ENCODE measurements around the gene C11orf91.
A peak's percentile ranks its signal among the peaks of the same experiment; 100 is the strongest.
"Not testable (repeated sequence)": the region's sequence is repeated elsewhere in the genome, so short reads cannot be mapped to it uniquely, and the experiment has no call there.

Gene C11orf91, protein sequence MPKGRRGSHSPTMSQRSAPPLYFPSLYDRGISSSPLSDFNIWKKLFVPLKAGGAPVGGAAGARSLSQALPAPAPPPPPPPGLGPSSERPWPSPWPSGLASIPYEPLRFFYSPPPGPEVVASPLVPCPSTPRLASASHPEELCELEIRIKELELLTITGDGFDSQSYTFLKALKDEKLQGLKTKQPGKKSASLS

DNA sequence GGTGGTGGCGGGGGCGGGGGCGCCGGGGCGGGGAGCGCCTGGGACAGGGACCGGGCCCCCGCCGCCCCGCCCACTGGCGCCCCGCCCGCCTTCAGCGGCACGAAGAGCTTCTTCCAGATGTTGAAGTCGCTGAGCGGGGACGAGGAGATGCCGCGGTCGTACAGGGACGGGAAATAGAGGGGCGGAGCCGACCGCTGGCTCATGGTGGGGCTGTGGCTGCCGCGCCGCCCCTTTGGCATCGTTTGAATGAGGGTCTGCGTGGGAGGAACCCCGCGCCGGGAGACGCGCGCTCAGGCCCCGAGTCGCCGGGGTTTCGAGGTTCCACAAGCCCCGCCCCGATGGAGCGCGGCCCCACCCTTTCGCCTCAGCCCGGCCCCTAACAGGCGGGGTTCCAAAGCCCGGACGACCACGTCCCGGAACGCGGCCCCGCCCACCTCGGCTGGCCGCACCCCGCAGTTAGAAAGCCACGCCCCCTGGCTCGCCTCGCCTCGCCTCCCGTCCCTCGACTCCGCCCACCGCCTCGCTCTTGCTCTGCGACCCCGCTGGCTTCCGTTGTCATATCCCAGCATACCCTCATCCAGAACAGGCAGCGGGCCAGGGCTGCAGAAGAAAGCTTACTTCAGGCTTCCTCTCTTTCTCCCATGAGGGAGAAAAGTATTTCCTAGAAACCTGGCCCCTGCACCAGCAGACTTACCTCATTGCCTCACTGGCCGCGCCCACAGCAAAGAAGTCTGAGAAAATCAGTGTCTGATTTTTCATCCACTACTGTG is at the start of gene C11orf91:
TSS of gene C11orf91 (minus strand) at position 325 of the 770 bp plus-strand sequence. CDS start at position 239, 86 bp downstream.
- peak; percentile 100 for DNase-seq

DNA sequence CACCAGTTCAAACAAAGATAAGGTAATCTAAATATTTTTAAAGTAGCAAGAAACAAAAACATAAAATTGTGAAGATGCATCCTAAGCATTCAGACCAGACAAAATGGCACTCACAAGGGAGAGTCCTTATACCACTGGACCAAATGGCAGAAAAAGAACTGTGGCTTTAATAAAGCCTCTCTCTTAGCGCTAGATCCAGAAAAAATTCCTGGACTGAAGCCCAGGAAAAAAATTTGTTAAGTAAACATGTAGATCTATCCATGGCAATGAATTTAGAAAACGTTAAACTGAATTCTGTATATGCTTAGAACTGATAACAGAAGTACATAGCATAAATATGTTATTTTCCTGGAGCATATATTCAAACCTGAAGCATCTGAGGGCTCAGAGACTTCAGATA is 47.4 kb upstream of the C11orf91 start:
- DNase-seq = no peak

DNA sequence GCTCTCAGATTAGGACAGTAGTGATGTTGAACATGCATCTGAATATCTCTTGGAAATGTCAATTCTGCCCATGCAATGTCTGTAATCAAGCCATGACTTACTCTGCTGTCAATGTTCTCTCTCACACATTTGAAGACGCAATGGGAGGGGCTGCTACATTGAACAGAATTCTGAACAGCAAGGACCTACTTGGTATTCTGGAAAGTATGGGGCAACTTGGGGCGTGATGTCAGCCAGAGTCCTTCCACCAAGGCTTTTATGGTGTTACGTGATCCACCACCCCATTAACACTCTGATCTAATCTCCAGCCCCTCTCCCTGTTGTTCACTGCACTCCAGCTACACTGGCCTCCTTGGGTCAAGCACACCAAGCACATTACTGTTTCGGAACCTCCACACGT is 42.7 kb upstream of the C11orf91 start:
- DNase-seq = no peak

DNA sequence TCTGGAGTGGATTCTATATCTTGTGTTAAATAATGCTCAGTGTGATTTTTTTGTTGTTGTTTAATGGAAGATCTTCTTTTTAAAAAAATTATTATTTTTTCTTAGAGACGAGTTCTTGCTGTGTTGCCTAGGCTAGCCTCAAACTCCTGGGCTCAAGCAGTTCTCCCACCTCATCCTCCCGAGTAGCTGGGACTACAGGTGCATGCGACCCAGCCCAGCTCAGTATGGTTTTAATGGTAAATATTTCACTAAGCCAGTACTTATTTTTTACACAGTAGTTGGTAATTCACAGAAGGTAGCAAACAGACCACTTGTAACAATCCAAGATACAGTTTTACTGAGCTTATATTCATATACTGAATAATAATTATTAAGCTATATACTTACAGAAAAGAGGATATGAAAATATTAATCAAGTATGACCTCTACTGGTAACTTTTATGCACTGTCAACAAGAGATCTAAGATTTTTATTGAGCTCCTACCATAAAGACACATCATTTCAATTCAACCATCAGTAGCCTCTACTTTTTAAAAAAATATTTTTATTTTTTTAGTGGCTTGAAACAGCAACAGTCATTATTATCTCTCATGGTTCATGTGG is 41.7 kb upstream of the C11orf91 start:
- DNase-seq = peak; percentile 52

DNA sequence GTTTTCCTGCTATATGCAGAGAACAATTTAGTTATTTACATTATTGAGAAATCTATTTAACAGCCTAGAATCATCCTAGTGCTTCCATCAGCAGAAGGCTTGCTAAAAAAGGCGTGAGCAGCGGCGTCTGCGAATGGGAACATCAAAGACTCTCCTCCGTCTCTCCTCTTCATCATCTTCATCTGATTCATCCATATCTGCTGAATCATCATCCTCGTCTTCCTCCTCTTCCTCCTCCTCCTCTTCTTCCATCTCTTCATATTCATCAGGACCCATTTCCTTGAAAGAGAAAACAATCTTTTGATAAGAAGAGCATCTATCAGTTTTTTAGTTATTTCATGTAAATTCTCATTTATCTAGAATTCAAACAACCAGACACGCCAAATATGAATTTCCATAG is 41.2 kb upstream of the C11orf91 start:
- DNase-seq = no peak

DNA sequence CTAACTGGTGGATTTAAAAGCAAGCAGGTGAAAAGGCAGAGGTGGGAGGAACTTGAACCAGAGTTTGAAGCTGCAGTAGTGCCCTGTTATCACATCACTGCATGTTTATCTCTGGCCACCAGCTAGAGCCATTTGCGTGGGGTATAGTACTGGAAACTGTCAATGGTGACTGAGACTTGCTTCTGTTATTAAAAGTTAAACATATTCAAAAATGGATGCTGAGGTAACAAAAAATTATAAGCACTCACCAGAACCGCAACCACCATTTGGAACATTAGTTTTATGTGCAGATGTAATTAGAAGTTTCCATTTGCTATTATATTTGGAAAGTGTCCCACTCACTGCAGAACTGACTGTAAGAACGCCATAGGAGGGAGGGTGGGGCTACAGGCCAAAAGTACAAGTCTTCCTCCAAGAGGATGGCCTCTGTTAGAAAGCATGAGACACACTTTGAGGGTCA is 36.8 kb upstream of the C11orf91 start:
- DNase-seq = no peak

DNA sequence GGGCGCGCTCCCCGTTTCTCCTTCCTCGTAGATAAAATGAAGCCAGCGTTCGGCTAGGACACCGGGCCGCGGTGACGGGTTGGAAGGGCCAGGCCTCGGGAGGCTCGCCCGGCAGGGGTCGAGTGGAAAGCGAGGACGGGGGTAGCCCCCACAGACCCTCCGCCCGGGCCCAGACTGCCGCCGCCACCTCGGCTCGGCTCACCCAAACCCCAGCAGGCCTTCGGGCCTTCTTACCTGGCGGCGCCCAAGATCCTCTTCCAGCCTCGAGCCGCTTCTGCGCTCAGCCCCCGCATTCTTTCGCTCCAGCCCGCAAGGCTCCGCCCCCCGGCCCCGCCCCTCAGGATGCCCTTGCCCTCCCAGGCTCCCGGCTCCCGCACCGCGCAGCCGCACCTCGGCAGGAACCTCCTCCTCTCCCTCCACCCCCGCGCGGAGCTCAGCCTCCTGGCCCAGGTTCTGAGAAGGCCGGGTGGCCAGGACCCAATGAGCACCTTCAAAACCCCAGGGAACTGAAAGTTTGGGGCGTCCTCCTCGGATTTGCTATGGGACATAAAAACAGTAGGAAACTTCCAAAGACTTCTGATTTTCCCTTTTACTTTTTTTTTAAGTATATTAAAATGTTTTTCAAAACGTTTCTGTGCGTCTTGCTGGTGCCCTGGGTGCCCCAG is 35.7 kb upstream of the C11orf91 start, which contains the start of gene CD59:
TSS of gene CD59 (minus strand) at position 276 of the 665 bp plus-strand sequence. CDS start 13,978 bp downstream, outside the sequence.
- peak; percentile 98 for DNase-seq

DNA sequence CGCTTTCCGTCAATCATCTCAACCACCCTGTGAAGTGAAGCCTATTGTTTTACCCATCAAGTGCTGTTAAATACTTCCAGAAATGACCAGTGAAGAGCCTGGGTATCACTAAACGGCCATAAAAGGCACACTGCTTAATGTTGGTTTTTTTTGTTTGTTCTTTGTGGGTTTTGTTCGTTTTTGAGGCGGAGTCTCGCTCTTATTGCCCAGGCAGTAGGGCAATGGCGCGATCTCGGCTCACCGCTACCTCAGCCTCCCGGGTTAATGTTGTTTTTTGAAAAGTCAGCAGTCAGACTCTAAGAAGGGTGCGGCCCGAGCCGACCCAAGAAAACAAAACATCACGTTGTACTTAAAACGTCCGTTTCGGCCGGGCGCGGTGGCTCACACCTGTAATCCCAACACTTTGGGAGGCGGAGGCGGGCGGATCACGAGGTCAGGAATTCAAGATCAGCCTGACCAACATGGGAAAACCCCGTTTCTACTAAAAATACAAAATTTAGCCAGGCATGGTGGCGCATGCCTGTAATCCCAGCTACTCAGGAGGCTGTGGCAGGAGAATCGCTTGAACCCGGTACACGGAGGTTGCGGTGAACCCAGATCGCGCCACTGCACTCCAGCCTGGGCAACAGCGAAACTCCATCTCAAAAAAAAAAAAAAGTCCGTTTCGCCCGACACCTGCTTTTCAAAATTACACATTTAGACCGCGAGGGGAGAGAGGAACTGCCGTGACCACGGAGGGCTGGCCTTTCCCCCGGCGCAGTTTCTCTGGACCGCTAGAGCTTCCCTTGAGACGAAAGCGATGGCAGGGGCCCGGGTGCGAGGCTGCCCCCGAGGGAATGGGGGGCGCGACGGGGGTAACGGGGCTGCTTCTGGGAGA is 34.9 kb upstream of the C11orf91 start:
- DNase-seq = peak; percentile 65

DNA sequence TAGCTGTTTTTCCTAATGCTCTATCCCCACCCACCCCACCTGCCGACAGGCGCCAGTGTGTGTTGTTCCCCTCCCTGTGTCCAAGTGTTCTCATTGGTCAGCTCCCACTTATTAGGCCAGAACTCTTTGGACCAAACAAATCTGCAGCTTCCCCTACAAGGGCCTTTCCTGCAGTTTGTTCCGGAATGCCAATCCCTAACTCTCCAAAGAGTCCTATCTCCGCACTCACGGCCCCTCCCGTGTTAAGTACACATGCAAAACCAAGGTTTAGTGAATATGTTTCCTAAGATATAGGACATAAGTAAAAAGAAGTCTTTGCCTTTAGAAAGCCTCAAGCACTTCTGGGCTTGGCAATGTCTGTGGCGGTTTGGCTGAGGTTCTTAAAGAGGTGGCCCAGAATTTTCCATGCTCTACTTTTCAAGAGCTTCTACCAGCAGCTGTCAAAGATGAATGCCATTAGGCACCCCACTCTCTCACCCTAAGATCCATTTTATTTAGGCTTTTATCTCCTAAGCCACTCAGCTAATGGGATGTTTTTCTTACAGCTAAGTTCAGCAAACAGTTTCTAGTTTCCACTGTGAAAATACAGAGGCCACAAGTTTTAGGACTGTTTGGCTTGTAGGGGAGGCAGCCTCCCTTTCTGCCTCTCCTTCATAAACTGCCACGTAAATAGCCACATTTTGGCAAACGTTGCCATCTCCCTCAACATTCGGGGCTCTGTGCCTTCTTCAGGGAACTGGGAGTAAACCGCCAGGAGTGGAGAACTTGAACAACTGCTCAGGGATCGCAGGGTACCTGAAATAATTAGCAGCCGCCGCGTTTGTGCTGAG is 34.0 kb upstream of the C11orf91 start:
- DNase-seq = no peak

DNA sequence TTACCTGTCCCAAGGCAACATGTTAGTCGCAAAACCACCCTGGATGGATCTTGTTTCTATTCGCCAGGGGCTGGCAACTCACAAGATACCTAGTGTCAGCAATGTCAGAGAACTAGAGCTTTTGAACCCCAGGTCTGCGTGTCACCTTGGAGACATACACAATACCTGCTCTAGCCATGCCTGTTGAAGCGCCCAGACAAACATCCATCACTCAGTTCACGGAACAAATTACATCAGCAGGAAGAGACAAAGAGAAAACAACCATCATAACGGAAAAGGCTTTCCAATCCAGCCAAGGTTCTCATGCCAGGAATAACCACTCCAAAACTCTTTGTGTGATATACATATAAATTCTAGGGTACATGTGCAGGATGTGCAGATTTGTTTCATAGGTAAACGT is 33.4 kb upstream of the C11orf91 start:
- no peak for DNase-seq

DNA sequence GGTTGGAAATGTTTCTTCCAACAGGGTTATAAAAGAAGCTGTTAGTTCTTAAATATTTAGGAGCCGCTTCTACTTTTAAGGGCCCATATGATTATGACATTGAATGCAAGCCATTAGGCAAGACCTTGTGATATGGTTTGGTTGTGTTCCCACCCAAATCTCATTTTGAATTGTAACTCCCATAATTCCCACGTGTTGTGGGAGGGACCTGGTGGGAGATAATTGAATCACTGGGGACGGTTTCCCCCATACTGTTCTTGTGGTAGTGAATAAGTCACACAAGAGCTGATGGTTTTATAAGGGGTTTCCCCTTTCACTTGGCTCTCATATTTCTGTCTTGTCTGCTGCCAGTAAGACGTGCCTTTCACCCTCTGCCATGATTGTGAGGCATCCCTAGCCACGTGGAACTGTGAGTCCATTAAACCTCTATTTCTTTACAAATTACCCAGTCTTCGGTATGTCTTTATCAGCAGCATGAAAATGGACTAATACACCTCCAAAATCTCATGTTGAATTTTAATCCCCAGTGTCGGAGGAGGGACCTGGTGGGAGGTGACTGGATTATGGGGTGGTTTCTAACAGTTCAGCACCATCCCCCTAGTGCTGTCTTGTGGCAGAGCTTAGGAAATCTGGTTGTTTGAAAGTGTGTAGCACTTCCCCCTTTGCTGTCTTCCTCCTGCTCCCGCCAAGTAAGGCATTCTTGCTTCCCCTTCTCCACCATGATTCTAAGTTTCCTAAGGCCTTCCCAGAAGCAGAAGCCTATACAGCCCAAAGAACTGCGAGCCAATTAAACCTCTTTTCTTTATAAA is 31.3 kb upstream of the C11orf91 start:
- no peak for DNase-seq

DNA sequence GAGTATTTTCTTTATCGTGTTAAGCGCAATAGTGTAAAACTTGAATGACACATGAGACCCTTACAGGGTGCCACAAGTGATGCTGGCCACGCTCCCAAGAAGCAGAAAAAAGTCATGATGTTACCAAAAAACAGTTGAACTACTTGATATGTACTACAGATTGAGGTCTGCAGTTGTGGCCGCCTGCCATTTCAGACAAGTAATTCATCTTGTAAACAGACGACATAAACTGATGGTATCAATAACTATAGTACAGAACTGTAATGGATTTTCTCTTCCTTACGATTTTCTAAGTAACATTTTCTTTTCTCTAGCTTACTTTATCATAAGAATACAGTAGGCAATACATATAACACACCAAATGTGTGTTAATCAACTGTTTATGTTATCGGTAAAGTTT is 30.1 kb upstream of the C11orf91 start:
- peak; percentile 46 for DNase-seq

DNA sequence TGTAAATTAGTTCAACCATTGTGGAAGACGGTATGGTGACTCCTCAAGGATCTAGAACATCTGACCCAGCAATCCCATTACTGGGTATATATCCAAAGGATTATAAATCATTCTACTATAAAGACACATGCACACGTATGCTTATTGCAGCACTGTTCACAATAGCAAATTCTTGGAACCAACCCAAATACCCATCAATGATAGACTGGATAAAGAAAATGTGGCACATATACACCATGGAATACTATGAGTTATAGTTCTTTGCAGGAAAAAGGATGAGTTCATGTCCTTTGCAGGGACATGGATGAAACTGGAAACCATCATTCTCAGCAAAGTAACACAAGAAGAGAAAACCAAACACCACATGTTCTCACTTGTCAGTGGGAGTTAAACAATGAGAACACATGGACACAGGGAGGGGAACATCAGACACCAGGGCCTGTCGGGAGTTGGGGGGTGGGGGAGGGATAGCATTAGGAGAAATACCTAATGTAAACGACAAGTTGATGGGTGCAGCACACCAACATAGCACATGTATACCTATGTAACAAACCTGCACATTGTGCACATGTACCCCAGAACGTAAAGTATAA is 28.5 kb upstream of the C11orf91 start:
- peak; percentile 85 for DNase-seq

DNA sequence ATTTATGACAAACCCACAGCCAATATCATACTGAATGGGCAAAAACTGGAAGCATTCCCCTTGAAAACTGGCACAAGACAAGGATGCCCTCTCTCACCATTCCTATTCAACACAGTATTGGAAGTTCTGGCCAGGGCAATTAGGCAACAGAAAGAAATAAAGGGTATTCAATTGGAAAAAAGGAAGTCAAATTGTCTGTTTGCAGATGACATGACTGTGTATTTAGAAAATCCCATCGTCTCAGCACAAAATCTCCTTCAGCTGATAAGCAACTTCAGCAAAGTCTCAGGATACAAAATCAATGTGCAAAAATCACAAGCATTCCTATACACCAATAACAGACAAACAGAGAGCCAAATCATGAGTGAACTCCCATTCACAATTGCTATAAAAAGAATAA is 26.9 kb upstream of the C11orf91 start:
- not testable (repeated sequence) for DNase-seq

DNA sequence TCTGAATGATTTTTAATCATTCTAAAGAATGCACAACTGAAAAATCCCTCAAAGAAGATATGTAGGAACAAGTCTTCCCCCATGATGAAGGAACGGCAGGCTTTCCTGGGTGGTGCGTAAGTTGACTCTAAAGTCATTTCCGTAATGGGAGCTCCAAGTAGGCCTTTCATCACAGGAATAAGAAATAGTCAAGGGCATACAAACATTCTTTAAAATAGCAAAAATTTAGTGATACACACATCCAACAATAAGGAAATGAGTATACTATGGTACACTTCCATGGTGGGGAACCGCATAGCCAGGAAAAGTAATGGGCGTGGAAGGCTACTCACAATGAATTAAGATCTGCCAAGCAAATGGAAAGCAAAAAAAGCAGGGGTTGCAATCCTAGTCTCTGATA is 24.9 kb upstream of the C11orf91 start:
- no peak for DNase-seq

DNA sequence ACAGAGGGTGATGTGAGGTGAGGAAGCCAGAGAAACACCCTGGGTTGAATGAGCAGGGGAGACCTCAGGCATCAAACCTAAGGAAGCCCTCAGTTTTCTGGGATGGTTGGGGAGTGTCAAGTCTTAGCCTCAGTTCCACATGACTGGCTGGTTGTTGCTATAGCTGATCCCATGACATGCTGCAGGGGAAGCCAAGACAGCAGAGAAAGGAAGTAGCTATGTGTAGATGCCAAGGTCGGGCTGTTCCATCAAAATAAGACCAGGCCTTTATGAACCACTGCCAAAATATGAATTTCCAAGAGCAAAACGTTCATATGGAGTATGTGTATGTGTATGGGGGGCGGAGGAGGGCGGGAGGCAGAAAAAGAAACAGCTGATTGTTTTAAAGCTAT is 24.0 kb upstream of the C11orf91 start:
- no peak for DNase-seq

DNA sequence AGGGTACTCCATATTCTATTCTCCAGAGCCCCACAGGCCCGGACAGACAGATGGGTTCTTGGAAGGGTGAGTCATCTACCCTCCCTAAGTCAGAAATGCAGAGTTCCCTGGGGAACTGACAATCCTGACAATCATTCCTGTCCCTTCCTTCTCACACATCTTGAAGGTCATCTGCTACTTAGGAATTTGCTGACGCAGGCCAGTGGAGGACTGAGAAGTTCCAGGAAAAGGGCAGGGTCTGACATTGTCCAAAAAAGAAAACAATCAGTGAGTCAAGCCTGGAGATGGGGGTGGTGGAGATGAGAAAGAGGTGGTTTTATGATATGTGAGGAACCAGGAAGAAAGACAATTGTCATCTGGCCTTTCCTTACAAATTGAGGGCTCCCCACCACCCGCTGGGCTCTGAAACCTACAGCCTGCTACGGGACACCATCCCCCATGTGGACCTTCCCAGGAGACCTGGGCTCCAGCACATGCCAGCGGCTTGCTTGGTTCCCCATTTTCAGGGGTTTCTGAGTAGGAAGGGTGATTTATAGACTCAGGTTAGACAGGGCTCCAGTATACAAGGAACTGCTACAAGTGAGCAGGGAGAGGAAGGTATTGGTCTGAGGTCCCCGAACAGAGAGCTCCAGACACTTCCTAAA is 22.7 kb upstream of the C11orf91 start:
- peak; percentile 24 for DNase-seq

DNA sequence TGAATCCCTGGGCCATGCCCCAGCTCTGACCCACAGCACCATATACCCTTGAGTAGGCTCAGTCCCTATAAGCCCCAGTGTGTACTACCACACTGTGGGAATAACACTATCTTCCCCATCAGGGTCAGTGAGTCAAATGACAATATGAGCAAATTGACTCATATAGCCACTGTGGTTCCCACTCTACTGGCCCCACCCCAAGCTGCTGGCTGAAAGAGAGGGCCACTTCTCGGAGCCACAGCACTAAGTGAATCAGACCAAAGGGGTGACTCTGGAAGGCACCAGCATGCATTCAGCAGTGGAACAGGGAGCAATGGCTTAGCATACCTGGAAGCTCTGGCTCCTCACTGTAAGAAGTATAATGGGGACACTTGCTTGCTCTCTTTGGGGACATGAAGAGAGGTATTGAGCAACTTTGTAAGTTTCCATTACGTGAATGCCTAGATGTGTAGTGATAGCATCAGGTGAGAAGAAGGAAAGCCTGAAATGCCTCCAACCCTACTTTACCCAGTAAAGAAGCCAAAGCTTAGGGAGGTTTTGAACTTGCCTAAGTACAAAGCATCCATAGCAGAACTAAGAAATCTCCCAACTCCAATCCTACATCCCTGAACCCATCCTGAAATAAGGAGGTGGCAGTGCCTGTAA is 22.1 kb upstream of the C11orf91 start:
- DNase-seq = no peak

DNA sequence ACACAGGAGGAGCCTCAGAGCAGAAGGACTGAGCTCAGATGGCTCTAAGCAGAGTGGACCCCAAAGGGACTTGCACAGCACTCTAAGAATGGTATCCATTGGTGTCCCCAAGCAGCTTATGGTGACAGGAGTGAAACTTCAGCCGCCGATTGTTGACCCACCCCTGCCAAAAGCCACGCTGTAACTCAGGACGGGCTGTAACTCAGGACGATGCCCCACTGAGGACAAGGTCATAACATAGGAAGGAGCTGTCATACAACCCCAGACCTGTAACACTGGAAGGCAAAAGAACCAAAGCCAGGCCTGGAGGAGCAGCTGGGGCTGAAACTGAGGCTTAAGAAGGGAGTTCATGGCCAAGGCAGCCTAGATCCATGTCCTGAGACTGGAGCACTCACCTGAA is 21.4 kb upstream of the C11orf91 start:
- DNase-seq = no peak

Measured in NCI-H2171 (cell line).